ENCODE results near the gene SGMS1. TPM values are rescaled to one million over a fixed set of nuclear protein-coding genes. Genes with fewer than 3 reads are reported as not detected.

SGMS1 gene
- polyA plus RNA-seq, 2 of the 4 experiments (the other 2 are of a cell fraction) = 22.7 to 28.2 TPM

- TF ChIP-seq HMGXB4 (CRISPR knock-in tag; IDR thresholded peaks at IDR 0.05; ENCODE audit: borderline replicate concordance) = no peak
- TF ChIP-seq RAD21 (conservative IDR thresholded peaks at IDR 0.05 in 1 of 2, IDR thresholded peaks at IDR 0.05 in 1 of 2) = no peak
- TF ChIP-seq CBX2 (IDR thresholded peaks at IDR 0.05; ENCODE audit: borderline replicate concordance, low read depth) = no peak
- no peak for TF ChIP-seq NPAS2 (CRISPR knock-in tag; IDR thresholded peaks at IDR 0.05; ENCODE audit: borderline replicate concordance)
- no peak for TF ChIP-seq EHF (CRISPR knock-in tag; IDR thresholded peaks at IDR 0.05)
- no peak for TF ChIP-seq BHLHE40 (IDR thresholded peaks at IDR 0.05; ENCODE audit: low read depth, low read length)
Measured at GRCh38 chr10:50658165-50658564, 34.4 kb upstream of the SGMS1 start (continued).

GRCh38 chr10:50653758-50654157 is 30.0 kb upstream of the SGMS1 start:
- no peak for ATAC-seq
- Histone ChIP-seq H3K4me3 (no peak overlapping the region), H3K9me3 (no peaks in the 10 kb centered on the region), H3K4me1 (no peaks in the 10 kb centered on the region), H3K27ac (no peak overlapping the region), H3K4me2 (no peak overlapping the region)
- POLR2A ChIA-PET = no interaction called here
- no peak for TF ChIP-seq HOXB13 (CRISPR knock-in tag; IDR thresholded peaks at IDR 0.05; ENCODE audit: low read depth)
- TF ChIP-seq PBX3 (IDR thresholded peaks at IDR 0.05) = no peak
- TF ChIP-seq E2F6 (IDR thresholded peaks at IDR 0.05; ENCODE audit: borderline replicate concordance, low read depth) = no peak
- no peak for TF ChIP-seq TP53 (CRISPR knock-in tag; IDR thresholded peaks at IDR 0.05)
- no peak for TF ChIP-seq RARB (CRISPR knock-in tag; IDR thresholded peaks at IDR 0.05)
- no peak for TF ChIP-seq CBX8 (IDR thresholded peaks at IDR 0.05)
- TF ChIP-seq ZSCAN20 (CRISPR knock-in tag; IDR thresholded peaks at IDR 0.05) = no peak
- no peak for TF ChIP-seq EHMT2 (IDR thresholded peaks at IDR 0.05; ENCODE audit: low read depth)
- no peak for TF ChIP-seq ESRRA (IDR thresholded peaks at IDR 0.05; ENCODE audit: borderline replicate concordance, low read length)
- no peak for TF ChIP-seq REST (IDR thresholded peaks at IDR 0.05)
- no peak for DNase-seq (ENCODE audit: low read depth in 1 of 2, low spot score in 1 of 2)
- CTCF ChIA-PET = interaction anchor here (0.8 to 1.4 kb wide), 8 partner anchors 9 to 293 kb away, joined by 3 to 7 read pairs (median 4); partner anchors contain the start of gene SGMS1
- WGBS (ENCODE audit: missing lambda C conversion rate) = 72% methylated on average over 3 of the region's 3 CpGs
- FAIRE-seq = no peak

GRCh38 chr10:50653142-50653541 is 29.4 kb upstream of the SGMS1 start:
- Histone ChIP-seq H3K4me1 (no peaks in the 10 kb centered on the region), H3K4me3 (no peak overlapping the region), H3K27ac (no peak overlapping the region), H3K4me2 (0 out of 3 replicates have a peak overlapping the region, but pooled peaks have one; percentile 18), H3K9me3 (no peaks in the 10 kb centered on the region)
- no peak for FAIRE-seq
- ChIA-PET POLR2A (no interaction called here), CTCF (interaction anchor here (0.8 to 1.4 kb wide), 6 partner anchors 27 to 293 kb away, joined by 3 to 7 read pairs (median 6); partner anchors contain the start of gene SGMS1)
- DNase-seq (ENCODE audit: low read depth in 1 of 2, low spot score in 1 of 2) = peak in 1 of 2 experiments; percentile 8
- ATAC-seq = peak; percentile 62 to 77; a peak in 5 of 6 replicates
- WGBS (ENCODE audit: missing lambda C conversion rate) = 8% methylated on average over 3 of the region's 3 CpGs
- TF ChIP-seq CTCF (IDR thresholded peaks at IDR 0.05) (peak; percentile 49), EHF (CRISPR knock-in tag; IDR thresholded peaks at IDR 0.05) (no peak), SMC3 (IDR thresholded peaks at IDR 0.05) (peak; percentile 54; the same call in 2 of the 3 replicates), RAD21 (conservative IDR thresholded peaks at IDR 0.05 in 1 of 2, IDR thresholded peaks at IDR 0.05 in 1 of 2) (peak; percentile 42 to 58; a peak in 4 of 5 replicates), CHD4 (IDR thresholded peaks at IDR 0.05; ENCODE audit: borderline replicate concordance) (no peak)

All from A549 (cell line).